A549 (cell line): ENCODE data around the gene DOK6. TPM values are rescaled to one million over a fixed set of nuclear protein-coding genes. Genes with fewer than 3 reads are reported as not detected.

Experiments
- ATAC-seq, 2 experiments: fragments of 200-7000 bp in 1 of 2; fragments of >200 bp in 1 of 2; cut with Nextera tagmentation in 1 of 2; cut with Tn5 transposase in 1 of 2; 3 replicates each; pipeline versions ENCODE4 v1.8.0 to v1.9.1; 2018 to 2020; ENCODE audit warnings: mild to moderate bottlenecking in 1 of 2, moderate library complexity in 1 of 2
- CTCF ChIA-PET: fragments of 300-600 bp; sonication (Branson Sonifier 250); formaldehyde crosslinking; extraction: SDS; loops from one replicate; lab custom pipeline; 2021; ENCODE audit warnings: antibody characterized with exemption, inconsistent platforms; lab: Yijun Ruan, JAX
- POLR2A ChIA-PET: fragments of 350-600 bp; formaldehyde crosslinking; extraction: SDS; loops from one replicate; lab custom pipeline; 2021; ENCODE audit warnings: antibody characterized with exemption, inconsistent platforms; lab: Yijun Ruan, JAX
- DNase-seq, 2 experiments: peaks; one replicate each; pipeline versions ENCODE4 v3.0.0 to v3.0.0-alpha.2; 2011 to 2016; ENCODE audit warnings: low read depth in 1 of 2, low spot score in 1 of 2
- FAIRE-seq: peaks from 2 replicates; lab custom pipeline; 2011; peaks lifted over from hg19 to GRCh38; lab: Jason Lieb, UNC
- H3K27ac ChIP-seq, 2 experiments: fragments of >200 bp; sonication (Bioruptor Twin); formaldehyde crosslinking; 3 replicates each; pipeline ENCODE4 v1.5.1; 2016 to 2017
- H3K4me1 ChIP-seq: fragments of >200 bp; sonication (Bioruptor Twin); formaldehyde crosslinking; 3 replicates; pipeline ENCODE4 v1.6.1; 2016
- H3K4me2 ChIP-seq: fragments of >200 bp; sonication (Bioruptor Twin); formaldehyde crosslinking; 3 replicates; pipeline ENCODE4 v1.6.1; 2016
- H3K4me3 ChIP-seq: fragments of >200 bp; sonication (Bioruptor Twin); formaldehyde crosslinking; 3 replicates; pipeline ENCODE4 v1.5.1; 2016
- H3K9me3 ChIP-seq: fragments of >200 bp; sonication (Bioruptor Twin); formaldehyde crosslinking; 3 replicates; pipeline ENCODE4 v1.6.1; 2016
- BHLHE40 ChIP-seq: IDR thresholded peaks from 2 replicates; pipeline ENCODE4 v1.6.1; 2012; ENCODE audit warnings: low read depth, low read length, inconsistent platforms
- EHF ChIP-seq: fragments of 250-450 bp; sonication (Bioruptor Pico); IDR thresholded peaks from 2 replicates; pipeline ENCODE4 v1.5.0; 2020; ENCODE audit warnings: mild to moderate bottlenecking
- FOSL2 ChIP-seq, 2 experiments: fragments of 450-650 bp in 1 of 2; fragments of >200 bp in 1 of 2; sonication (Bioruptor Twin) in 1 of 2; formaldehyde crosslinking; IDR thresholded peaks; 2 replicates each; pipeline versions ENCODE4 v1.5.0 to v1.6.1; 2016 to 2020; ENCODE audit warnings: mild to moderate bottlenecking in 1 of 2, moderate library complexity in 1 of 2
- FOXS1 ChIP-seq: fragments of 250-450 bp; sonication (Bioruptor Pico); IDR thresholded peaks from 2 replicates; pipeline ENCODE4 v1.5.0; 2020; ENCODE audit warnings: mild to moderate bottlenecking, moderate library complexity
- HOXA7 ChIP-seq: fragments of 250-450 bp; sonication (Bioruptor Pico); IDR thresholded peaks from 2 replicates; pipeline ENCODE4 v1.5.0; 2020; ENCODE audit warnings: mild to moderate bottlenecking, moderate library complexity
- HOXB13 ChIP-seq: fragments of 250-450 bp; sonication (Bioruptor Pico); IDR thresholded peaks from 2 replicates; pipeline ENCODE4 v1.5.0; 2020; ENCODE audit warnings: low read depth, mild to moderate bottlenecking, moderate library complexity
- JUNB ChIP-seq: fragments of >200 bp; sonication (Bioruptor Twin); formaldehyde crosslinking; IDR thresholded peaks from 2 replicates; pipeline ENCODE4 v1.6.1; 2016
- MAFK ChIP-seq: fragments of 450-650 bp; IDR thresholded peaks from 2 replicates; pipeline ENCODE4 v1.6.1; 2014; ENCODE audit not compliant: partially characterized antibody
- MYC ChIP-seq: IDR thresholded peaks from 2 replicates; pipeline ENCODE4 v1.6.1; 2012; ENCODE audit warnings: mild to moderate bottlenecking, inconsistent platforms, low read length, improper control_type of control experiment, borderline replicate concordance
- PHF8 ChIP-seq: fragments of 200-600 bp; sonication (generic); IDR thresholded peaks from 2 replicates; pipeline ENCODE4 v1.6.1; 2016; ENCODE audit warnings: low read depth, mild to moderate bottlenecking, antibody characterized with exemption, moderate library complexity, borderline replicate concordance
- POLR2A ChIP-seq: IDR thresholded peaks from 2 replicates; pipeline ENCODE4 v1.6.1; 2012; ENCODE audit warnings: mild to moderate bottlenecking, low read length
- POLR2AphosphoS2 ChIP-seq: conservative IDR thresholded peaks from 2 replicates; pipeline ENCODE4 v1.6.1; 2012; ENCODE audit warnings: low read length, improper control_type of control experiment, inconsistent platforms
- TFCP2L1 ChIP-seq: fragments of 250-450 bp; sonication (Bioruptor Pico); IDR thresholded peaks from 2 replicates; pipeline ENCODE4 v1.5.0; 2021; ENCODE audit warnings: mild to moderate bottlenecking
- ZC3H11A ChIP-seq: fragments of 450-650 bp; IDR thresholded peaks from 2 replicates; pipeline ENCODE4 v1.6.1; 2014; ENCODE audit warnings: antibody characterized with exemption, mild to moderate bottlenecking
- WGBS: methylation state at CpG from one replicate; pipeline ENCODE4 v1.1.6; 2017; ENCODE audit errors: missing lambda C conversion rate; 5-methylcytosine and 5-hydroxymethylcytosine counted together
- polyA plus RNA-seq, 4 experiments: library from polyadenylated mRNA; depleted of rRNA in 3 of 4; stranded (reverse); fragments of >200 nt; fragmentation: RNase III in 1 of 4; extraction: RNeasy Plus Mini Kit Qiagen cat#74134 plus additional on column Dnase treatment in 1 of 4; gene quantifications; 2 replicates in 3 of 4; 3 replicates in 1 of 4; pipeline ENCODE4 v1.2.3, GENCODE V29; 2011 to 2017
- TF ChIP-seq, protein P1 (sequence below): fragments of >200 bp; sonication (Bioruptor Twin); formaldehyde crosslinking; IDR thresholded peaks from 2 replicates; pipeline ENCODE4 v1.6.1; 2016
- TF ChIP-seq, protein P2 (sequence below): fragments of 250-450 bp; sonication (Bioruptor Pico); IDR thresholded peaks from 2 replicates; pipeline ENCODE4 v1.5.0; 2020; ENCODE audit warnings: low read depth, mild to moderate bottlenecking, moderate library complexity
- TF ChIP-seq, protein P3 (sequence below): fragments of 200-600 bp; sonication (generic); IDR thresholded peaks from 2 replicates; pipeline ENCODE4 v1.6.1; 2016; ENCODE audit warnings: antibody characterized with exemption, mild to moderate bottlenecking, moderate library complexity

The DOK6 gene
- polyA plus RNA-seq, 2 of the 4 experiments (the other 2 are of a cell fraction) = not detected

DNA sequence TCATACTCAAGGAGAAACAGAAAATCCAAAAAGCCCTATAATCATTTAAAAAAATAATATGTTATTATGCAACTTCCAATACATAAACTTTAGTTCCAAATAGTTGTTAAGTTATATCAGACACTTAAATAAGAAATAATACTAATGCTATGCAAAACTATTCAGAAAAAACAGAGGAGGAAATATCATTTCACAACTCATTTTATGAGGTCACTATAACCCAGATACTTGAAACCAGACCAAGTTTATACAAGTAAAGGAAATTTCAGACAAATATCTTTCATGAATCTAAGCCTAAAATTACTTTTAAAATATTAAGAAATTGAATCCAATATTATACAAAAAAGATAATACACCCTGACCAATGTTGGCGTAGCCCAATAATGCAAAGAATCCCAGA is 286.2 kb downstream of the DOK6 start (continued):
- no peak for TF ChIP-seq FOXS1 (CRISPR knock-in tag)

DNA sequence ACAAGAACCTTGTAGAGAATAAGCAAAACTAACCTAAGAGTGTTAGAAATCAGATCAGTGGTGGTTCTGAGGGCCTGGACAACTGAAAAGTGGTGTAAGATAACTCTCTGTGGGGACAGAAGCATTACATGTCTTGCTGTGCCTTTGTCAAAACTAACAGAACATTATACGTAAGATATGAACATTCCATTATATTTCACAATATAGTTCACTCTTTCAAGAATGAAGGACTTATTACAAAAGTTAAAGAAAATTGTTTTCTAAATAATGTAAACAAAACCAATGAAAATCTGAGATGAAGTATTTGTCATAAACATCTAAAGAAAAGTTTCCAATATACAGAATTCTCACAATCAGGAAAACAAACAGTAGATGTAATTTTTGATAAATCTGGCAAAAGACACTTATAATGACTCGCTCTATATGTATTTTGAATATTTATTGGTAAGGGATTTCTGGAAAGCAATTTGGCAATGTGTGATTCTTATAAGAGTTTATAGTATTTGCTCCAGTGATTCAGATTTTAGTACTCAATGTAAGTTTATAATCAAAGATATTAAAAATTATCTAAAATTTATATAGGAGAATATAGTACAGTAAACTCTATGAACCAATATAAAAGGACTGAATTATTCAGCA is 288.6 kb downstream of the DOK6 start:
- ChIA-PET POLR2A (no interaction called here), CTCF (no interaction called here)
- Histone ChIP-seq H3K4me3 (no peak overlapping the region), H3K4me1 (no peaks in the 10 kb centered on the region; the same call in 2 of the 3 replicates), H3K4me2 (0 out of 3 replicates have a peak overlapping the region, but pooled peaks have one; percentile 21), H3K9me3 (no peaks in the 10 kb centered on the region), H3K27ac (no peak overlapping the region; a peak in 1 of 6 replicates)
- DNase-seq (no peak), FAIRE-seq (no peak), ATAC-seq (no peak)
- TF ChIP-seq TFCP2L1 (CRISPR knock-in tag) (no peak), PHF8 (no peak), POLR2A (no peak), BHLHE40 (no peak), JUNB (no peak)
- WGBS = 47% methylated on average over 2 of the region's 2 CpGs

DNA sequence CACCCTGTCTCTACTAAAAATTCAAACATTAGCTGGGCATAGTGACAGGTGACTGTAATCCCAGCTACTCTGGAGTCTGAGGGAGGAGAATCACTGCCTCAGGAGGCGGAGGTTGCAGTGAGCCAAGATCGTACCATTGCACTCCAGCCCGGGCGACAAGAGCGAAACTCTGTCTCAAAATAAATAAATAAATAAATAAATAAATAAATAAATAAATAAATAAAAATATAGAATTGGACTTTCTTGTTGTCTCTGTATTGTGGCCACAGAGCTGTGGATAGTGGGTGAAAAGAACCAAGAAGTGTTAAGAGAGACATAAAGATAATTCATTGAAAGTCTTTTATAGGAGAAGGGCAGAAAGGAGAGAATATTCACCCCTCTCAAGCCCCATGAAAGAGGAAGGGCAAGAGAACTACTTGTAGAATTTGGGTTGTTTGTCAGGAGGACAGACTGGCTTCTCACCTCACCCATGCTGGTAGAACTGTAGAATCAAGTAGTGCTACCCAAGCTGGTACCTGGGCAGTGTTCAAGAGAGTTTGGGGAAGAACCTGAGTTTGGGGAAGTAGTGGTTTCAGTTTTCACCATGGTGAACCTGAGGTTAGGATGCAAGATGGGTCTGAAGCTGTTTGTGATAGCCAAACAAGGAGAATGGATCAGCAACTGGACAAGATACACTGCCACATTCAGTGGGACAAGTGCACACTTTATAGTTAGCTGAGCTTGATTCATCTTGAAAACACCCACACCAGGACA is 290.5 kb downstream of the DOK6 start:
- Histone ChIP-seq H3K4me2 (no peak overlapping the region), H3K27ac (no peak overlapping the region), H3K9me3 (no peaks in the 10 kb centered on the region), H3K4me1 (no peaks in the 10 kb centered on the region; the same call in 2 of the 3 replicates), H3K4me3 (no peak overlapping the region)
- WGBS = 89% methylated on average over 5 of the region's 5 CpGs
- ATAC-seq (no peak), FAIRE-seq (no peak), DNase-seq (no peak)
- CTCF ChIA-PET = no interaction called here
- TF ChIP-seq, protein P1, sequence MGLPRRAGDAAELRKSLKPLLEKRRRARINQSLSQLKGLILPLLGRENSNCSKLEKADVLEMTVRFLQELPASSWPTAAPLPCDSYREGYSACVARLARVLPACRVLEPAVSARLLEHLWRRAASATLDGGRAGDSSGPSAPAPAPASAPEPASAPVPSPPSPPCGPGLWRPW = no peak
- peak; percentile 33 for TF ChIP-seq ZC3H11A
- POLR2A ChIA-PET = no interaction called here

DNA sequence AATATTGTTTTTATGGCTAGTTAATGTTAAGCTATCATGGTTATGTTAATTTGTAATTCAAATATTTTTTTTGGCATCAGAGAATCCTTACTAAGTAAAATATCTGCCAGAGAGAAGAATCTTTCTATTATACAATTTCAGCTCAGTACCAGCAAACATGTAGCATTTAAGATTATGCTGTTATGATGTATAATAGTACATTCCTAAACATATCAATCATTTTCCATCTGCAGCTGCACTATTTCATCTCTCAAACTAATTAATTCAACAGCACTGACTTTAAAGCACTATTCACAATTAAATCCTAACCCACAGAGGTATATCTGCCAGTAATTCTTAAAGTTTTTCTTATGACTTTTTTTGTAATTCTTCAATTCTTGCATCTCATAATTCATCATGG is 296.4 kb downstream of the DOK6 start:
- ChIA-PET CTCF (no interaction called here), POLR2A (no interaction called here)
- ATAC-seq (no peak), FAIRE-seq (no peak), DNase-seq (no peak)
- Histone ChIP-seq H3K4me3 (no peak overlapping the region), H3K9me3 (no peaks in the 10 kb centered on the region), H3K27ac (no peak overlapping the region), H3K4me1 (no peaks in the 10 kb centered on the region), H3K4me2 (no peak overlapping the region)
- TF ChIP-seq, protein P2, sequence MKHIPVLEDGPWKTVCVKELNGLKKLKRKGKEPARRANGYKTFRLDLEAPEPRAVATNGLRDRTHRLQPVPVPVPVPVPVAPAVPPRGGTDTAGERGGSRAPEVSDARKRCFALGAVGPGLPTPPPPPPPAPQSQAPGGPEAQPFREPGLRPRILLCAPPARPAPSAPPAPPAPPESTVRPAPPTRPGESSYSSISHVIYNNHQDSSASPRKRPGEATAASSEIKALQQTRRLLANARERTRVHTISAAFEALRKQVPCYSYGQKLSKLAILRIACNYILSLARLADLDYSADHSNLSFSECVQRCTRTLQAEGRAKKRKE (CRISPR knock-in tag) = no peak
- TF ChIP-seq POLR2AphosphoS2 = no peak
- TF ChIP-seq HOXB13 = no peak
- TF ChIP-seq MYC = no peak
- no peak for TF ChIP-seq EHF (CRISPR knock-in tag)
- no peak for TF ChIP-seq FOSL2 (IDR thresholded peaks at IDR 0.05)
- TF ChIP-seq FOSL2 (CRISPR knock-in tag; IDR thresholded peaks at IDR 0.05) = no peak
- TF ChIP-seq HOXA7 (CRISPR knock-in tag) = no peak
- TF ChIP-seq, protein P1 = no peak
- TF ChIP-seq MAFK = no peak
- TF ChIP-seq, protein P3, sequence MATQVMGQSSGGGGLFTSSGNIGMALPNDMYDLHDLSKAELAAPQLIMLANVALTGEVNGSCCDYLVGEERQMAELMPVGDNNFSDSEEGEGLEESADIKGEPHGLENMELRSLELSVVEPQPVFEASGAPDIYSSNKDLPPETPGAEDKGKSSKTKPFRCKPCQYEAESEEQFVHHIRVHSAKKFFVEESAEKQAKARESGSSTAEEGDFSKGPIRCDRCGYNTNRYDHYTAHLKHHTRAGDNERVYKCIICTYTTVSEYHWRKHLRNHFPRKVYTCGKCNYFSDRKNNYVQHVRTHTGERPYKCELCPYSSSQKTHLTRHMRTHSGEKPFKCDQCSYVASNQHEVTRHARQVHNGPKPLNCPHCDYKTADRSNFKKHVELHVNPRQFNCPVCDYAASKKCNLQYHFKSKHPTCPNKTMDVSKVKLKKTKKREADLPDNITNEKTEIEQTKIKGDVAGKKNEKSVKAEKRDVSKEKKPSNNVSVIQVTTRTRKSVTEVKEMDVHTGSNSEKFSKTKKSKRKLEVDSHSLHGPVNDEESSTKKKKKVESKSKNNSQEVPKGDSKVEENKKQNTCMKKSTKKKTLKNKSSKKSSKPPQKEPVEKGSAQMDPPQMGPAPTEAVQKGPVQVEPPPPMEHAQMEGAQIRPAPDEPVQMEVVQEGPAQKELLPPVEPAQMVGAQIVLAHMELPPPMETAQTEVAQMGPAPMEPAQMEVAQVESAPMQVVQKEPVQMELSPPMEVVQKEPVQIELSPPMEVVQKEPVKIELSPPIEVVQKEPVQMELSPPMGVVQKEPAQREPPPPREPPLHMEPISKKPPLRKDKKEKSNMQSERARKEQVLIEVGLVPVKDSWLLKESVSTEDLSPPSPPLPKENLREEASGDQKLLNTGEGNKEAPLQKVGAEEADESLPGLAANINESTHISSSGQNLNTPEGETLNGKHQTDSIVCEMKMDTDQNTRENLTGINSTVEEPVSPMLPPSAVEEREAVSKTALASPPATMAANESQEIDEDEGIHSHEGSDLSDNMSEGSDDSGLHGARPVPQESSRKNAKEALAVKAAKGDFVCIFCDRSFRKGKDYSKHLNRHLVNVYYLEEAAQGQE = no peak
